ENCODE results near the gene ATAD3B. TPM values are rescaled to one million over a fixed set of nuclear protein-coding genes. Genes with fewer than 3 reads are reported as not detected.
"Not testable (repeated sequence)": the region's sequence is repeated elsewhere in the genome, so short reads cannot be mapped to it uniquely, and the experiment has no call there.

The ATAD3B gene
- total RNA-seq, 1 donor from 2014 or later: 42.8 TPM

GRCh38 chr1:1491601-1492000 lies 20.0 kb downstream of the ATAD3B start:
- no peak for DNase-seq (ENCODE audit: low read depth)
- H3K4me3 ChIP-seq (ENCODE audit: low read depth, low read length): no peak overlapping the region
- no peak for TF ChIP-seq CTCF (conservative IDR thresholded peaks at IDR 0.05; ENCODE audit: low read depth, low read length)

- not testable (repeated sequence) for DNase-seq (ENCODE audit: low read depth); H3K4me3 ChIP-seq (ENCODE audit: low read depth, low read length)
These were observed 22.7 kb downstream of the ATAD3B start for GRCh38 chr1:1494311-1494710.

- DNase-seq (ENCODE audit: low read depth); H3K4me3 ChIP-seq (ENCODE audit: low read depth, low read length): not testable (repeated sequence)
These were observed 24.0 kb downstream of the ATAD3B start for GRCh38 chr1:1495461-1495975.

- peak overlapping the region; percentile 21 for H3K4me3 ChIP-seq (ENCODE audit: low read depth, low read length)
- not testable (repeated sequence) for DNase-seq (ENCODE audit: low read depth)
- peak; percentile 60 for TF ChIP-seq CTCF (conservative IDR thresholded peaks at IDR 0.05; ENCODE audit: low read depth, low read length)
These were observed 33.3 kb downstream of the ATAD3B start for GRCh38 chr1:1504777-1505365.

GRCh38 chr1:1505366-1505798 lies 33.8 kb downstream of the ATAD3B start:
- peak overlapping the region; percentile 21 for H3K4me3 ChIP-seq (ENCODE audit: low read depth, low read length)
- TF ChIP-seq CTCF (conservative IDR thresholded peaks at IDR 0.05; ENCODE audit: low read depth, low read length): peak; percentile 40
- DNase-seq (ENCODE audit: low read depth): not testable (repeated sequence)

- not testable (repeated sequence) for H3K4me3 ChIP-seq (ENCODE audit: low read depth, low read length); DNase-seq (ENCODE audit: low read depth)
These were observed 34.2 kb downstream of the ATAD3B start for GRCh38 chr1:1505801-1506200.

GRCh38 chr1:1507305-1507704 lies 35.7 kb downstream of the ATAD3B start:
- no peak for DNase-seq (ENCODE audit: low read depth)
- H3K4me3 ChIP-seq (ENCODE audit: low read depth, low read length): no peak overlapping the region
- TF ChIP-seq CTCF (conservative IDR thresholded peaks at IDR 0.05; ENCODE audit: low read depth, low read length): no peak

- DNase-seq (ENCODE audit: low read depth); H3K4me3 ChIP-seq (ENCODE audit: low read depth, low read length): not testable (repeated sequence)
These were observed 37.4 kb downstream of the ATAD3B start for GRCh38 chr1:1508775-1509464.

- not testable (repeated sequence) for DNase-seq (ENCODE audit: low read depth)
These were observed 37.9 kb downstream of the ATAD3B start for GRCh38 chr1:1509465-1509850.

More at GRCh38 chr1:1509465-1509850, 37.9 kb downstream of the ATAD3B start:
- H3K4me3 ChIP-seq (ENCODE audit: low read depth, low read length): not testable (repeated sequence)

All from epithelial cell of proximal tubule (primary cell).